ENCODE results near the gene STX18. TPM values are rescaled to one million over a fixed set of nuclear protein-coding genes. Genes with fewer than 3 reads are reported as not detected.
"Not testable (repeated sequence)": the region's sequence is repeated elsewhere in the genome, so short reads cannot be mapped to it uniquely, and the experiment has no call there.

STX18 gene
- total RNA-seq, 1 donor from 2014 or later, result 33.9 TPM

- H3K79me2 ChIP-seq (ENCODE audit: low read depth), result peaks cover 10% of the 10 kb centered on the region
- H3K4me2 ChIP-seq, result no peak overlapping the region
- peaks cover 4% of the 10 kb centered on the region for H4K20me1 ChIP-seq (ENCODE audit: low read depth)
- H3K9ac ChIP-seq, result no peak overlapping the region
- no peak overlapping the region for H3K27ac ChIP-seq
- no peak overlapping the region for H2AFZ ChIP-seq (replicated peaks)
- no peak for DNase-seq (ENCODE audit: low spot score)
- Mint-ChIP-seq H3K27ac (peak overlapping the region; percentile 1), H3K36me3 (peaks cover 18% of the 10 kb centered on the region), H3K4me3 (no peak overlapping the region), H3K27me3 (ENCODE audit: insufficient read depth, low read depth) (no peaks in the 10 kb centered on the region), H3K4me1 (peaks cover 23% of the 10 kb centered on the region), H3K9me3 (no peaks in the 10 kb centered on the region)
- no peaks in the 10 kb centered on the region for H3K9me3 ChIP-seq (ENCODE audit: low read depth)
- no peaks in the 10 kb centered on the region for H3K27me3 ChIP-seq
- H3K36me3 ChIP-seq, result no peaks in the 10 kb centered on the region
- TF ChIP-seq EZH2 (IDR thresholded peaks at IDR 0.05) (no peak), CTCF (IDR thresholded peaks at IDR 0.05) (no peak), EZH2phosphoT487 (IDR thresholded peaks at IDR 0.05) (no peak)
- H3F3A ChIP-seq (ENCODE audit: low read depth), result no peaks in the 10 kb centered on the region
- H3K4me1 ChIP-seq, result no peaks in the 10 kb centered on the region
- H3K4me3 ChIP-seq, result no peak overlapping the region
Measured at GRCh38 chr4:4472344-4472958, 69.4 kb downstream of the STX18 start.

GRCh38 chr4:4471195-4471594, 70.7 kb downstream of the STX18 start:
- Histone ChIP-seq H3K4me1 (no peaks in the 10 kb centered on the region), H3K9me3 (ENCODE audit: low read depth) (no peaks in the 10 kb centered on the region), H4K20me1 (ENCODE audit: low read depth) (peaks cover 4% of the 10 kb centered on the region), H3K79me2 (ENCODE audit: low read depth) (peaks cover 5% of the 10 kb centered on the region), H3K27me3 (no peaks in the 10 kb centered on the region), H3K4me2 (no peak overlapping the region), H3K36me3 (no peaks in the 10 kb centered on the region), H3K9ac (no peak overlapping the region), H3K27ac (no peak overlapping the region), H3F3A (ENCODE audit: low read depth) (no peaks in the 10 kb centered on the region), H3K4me3 (no peak overlapping the region), H2AFZ (replicated peaks) (no peak overlapping the region)
- peaks cover 23% of the 10 kb centered on the region for H3K4me1 Mint-ChIP-seq
- H3K27ac Mint-ChIP-seq, result peak overlapping the region; percentile 14
- no peak overlapping the region for H3K4me3 Mint-ChIP-seq
- no peaks in the 10 kb centered on the region for H3K9me3 Mint-ChIP-seq
- peaks cover 27% of the 10 kb centered on the region for H3K36me3 Mint-ChIP-seq
- no peaks in the 10 kb centered on the region for H3K27me3 Mint-ChIP-seq (ENCODE audit: insufficient read depth, low read depth)
- no peak for DNase-seq (ENCODE audit: low spot score)
- no peak for TF ChIP-seq EZH2phosphoT487 (IDR thresholded peaks at IDR 0.05)
- TF ChIP-seq CTCF (IDR thresholded peaks at IDR 0.05), result no peak
- TF ChIP-seq EZH2 (IDR thresholded peaks at IDR 0.05), result no peak

- no peak overlapping the region for H3K27ac Mint-ChIP-seq
- H3K9me3 Mint-ChIP-seq, result peaks cover 3% of the 10 kb centered on the region
- peaks cover 3% of the 10 kb centered on the region for H3K79me2 ChIP-seq (ENCODE audit: low read depth)
- peaks cover 34% of the 10 kb centered on the region for H3K36me3 Mint-ChIP-seq
- H2AFZ ChIP-seq (replicated peaks), result no peak overlapping the region
- H3K4me3 ChIP-seq, result no peak overlapping the region
- DNase-seq (ENCODE audit: low spot score), result no peak
- no peaks in the 10 kb centered on the region for H3F3A ChIP-seq (ENCODE audit: low read depth)
- no peak overlapping the region for H3K27ac ChIP-seq
- peaks cover 23% of the 10 kb centered on the region for H3K4me1 Mint-ChIP-seq
- no peaks in the 10 kb centered on the region for H3K36me3 ChIP-seq
- no peaks in the 10 kb centered on the region for H3K4me1 ChIP-seq
- H4K20me1 ChIP-seq (ENCODE audit: low read depth), result peaks cover 3% of the 10 kb centered on the region
- no peak overlapping the region for H3K4me2 ChIP-seq
- no peaks in the 10 kb centered on the region for H3K27me3 Mint-ChIP-seq (ENCODE audit: insufficient read depth, low read depth)
- no peak overlapping the region for H3K4me3 Mint-ChIP-seq
- no peak overlapping the region for H3K9ac ChIP-seq
- no peaks in the 10 kb centered on the region for H3K27me3 ChIP-seq
- H3K9me3 ChIP-seq (ENCODE audit: low read depth), result no peaks in the 10 kb centered on the region
- no peak for TF ChIP-seq EZH2 (IDR thresholded peaks at IDR 0.05)
Measured at GRCh38 chr4:4470208-4470607, 71.6 kb downstream of the STX18 start.

- not testable (repeated sequence) for H3K4me2 ChIP-seq; H3K79me2 ChIP-seq (ENCODE audit: low read depth); DNase-seq (ENCODE audit: low spot score); H3K4me3 Mint-ChIP-seq; H3K4me1 ChIP-seq; H3K27ac ChIP-seq; H3K9me3 ChIP-seq (ENCODE audit: low read depth); H3K4me3 ChIP-seq; H3K27me3 Mint-ChIP-seq (ENCODE audit: insufficient read depth, low read depth); H3K36me3 ChIP-seq; H3K9me3 Mint-ChIP-seq; H3K9ac ChIP-seq; H3K27me3 ChIP-seq; H3F3A ChIP-seq (ENCODE audit: low read depth); H2AFZ ChIP-seq (replicated peaks); H3K4me1 Mint-ChIP-seq; H4K20me1 ChIP-seq (ENCODE audit: low read depth); H3K27ac Mint-ChIP-seq
- peaks cover 37% of the 10 kb centered on the region for H3K36me3 Mint-ChIP-seq
Measured at GRCh38 chr4:4465238-4465637, 76.6 kb downstream of the STX18 start.

Measured in neural progenitor cell (in vitro differentiated cells).